T47D (cell line): Measurements from ENCODE around the gene GUCA2A.

ENCODE experiments used
- DNase-seq, 2 experiments: peaks; one replicate each; pipeline versions ENCODE4 v3.0.0 to v3.0.0-alpha.2; 2011 to 2012; ENCODE audit warnings: low read depth in 1 of 2, low spot score in 1 of 2
- JUND ChIP-seq: IDR thresholded peaks from 2 replicates; pipeline ENCODE4 v1.6.1; 2012; ENCODE audit warnings: low read depth
- in situ Hi-C: cut with HindIII; loops from 2 replicates; pipeline ENCODE4 v1.10.0; 2016; ENCODE audit warnings: low sequenced_read_pairs, low pct_unique_long_range_greater_than_20kb

GUCA2A gene

GRCh38 chr1:42144711-42145388 lies 19.7 kb downstream of the GUCA2A start:
- DNase-seq: no peak
- TF ChIP-seq JUND: no peak
- in situ Hi-C loops: no loop called here

GRCh38 chr1:42143896-42144710 lies 20.4 kb downstream of the GUCA2A start:
- TF ChIP-seq JUND: no peak
- in situ Hi-C loops: no loop called here
- DNase-seq: no peak

GRCh38 chr1:42142894-42143675 lies 21.5 kb downstream of the GUCA2A start:
- DNase-seq: no peak

GRCh38 chr1:42141978-42142377 lies 22.6 kb downstream of the GUCA2A start:
- no peak for TF ChIP-seq JUND
- in situ Hi-C loops: no loop called here
- DNase-seq: no peak

More at GRCh38 chr1:42142894-42143675, 21.5 kb downstream of the GUCA2A start:
- no peak for TF ChIP-seq JUND
- in situ Hi-C loops: no loop called here

- in situ Hi-C loops: no loop called here
- TF ChIP-seq JUND: no peak
- no peak for DNase-seq
These were observed 24.4 kb downstream of the GUCA2A start for GRCh38 chr1:42140191-42140590.

- no peak for DNase-seq
- in situ Hi-C loops: no loop called here
- no peak for TF ChIP-seq JUND
These were observed 25.1 kb downstream of the GUCA2A start for GRCh38 chr1:42139444-42139843.

- in situ Hi-C loops: no loop called here
- no peak for TF ChIP-seq JUND
- DNase-seq: no peak
These were observed 26.0 kb downstream of the GUCA2A start for GRCh38 chr1:42138586-42138985.

- in situ Hi-C loops: no loop called here
- TF ChIP-seq JUND: no peak
- no peak for DNase-seq
These were observed 26.8 kb downstream of the GUCA2A start for GRCh38 chr1:42137766-42138165.

- no peak for TF ChIP-seq JUND
- DNase-seq: no peak
- in situ Hi-C loops: no loop called here
These were observed 28.1 kb downstream of the GUCA2A start for GRCh38 chr1:42136466-42136865.

- TF ChIP-seq JUND: no peak
- in situ Hi-C loops: no loop called here
- peak; percentile 16 to 60 for DNase-seq
These were observed 29.1 kb downstream of the GUCA2A start for GRCh38 chr1:42135426-42135825.

GRCh38 chr1:42133809-42134526 lies 30.6 kb downstream of the GUCA2A start:
- in situ Hi-C loops: no loop called here
- TF ChIP-seq JUND: no peak
- DNase-seq: no peak

GRCh38 chr1:42133390-42133789 lies 31.2 kb downstream of the GUCA2A start:
- no peak for DNase-seq
- in situ Hi-C loops: no loop called here
- TF ChIP-seq JUND: no peak
